ENCODE results near the gene TMEM220.

DNA sequence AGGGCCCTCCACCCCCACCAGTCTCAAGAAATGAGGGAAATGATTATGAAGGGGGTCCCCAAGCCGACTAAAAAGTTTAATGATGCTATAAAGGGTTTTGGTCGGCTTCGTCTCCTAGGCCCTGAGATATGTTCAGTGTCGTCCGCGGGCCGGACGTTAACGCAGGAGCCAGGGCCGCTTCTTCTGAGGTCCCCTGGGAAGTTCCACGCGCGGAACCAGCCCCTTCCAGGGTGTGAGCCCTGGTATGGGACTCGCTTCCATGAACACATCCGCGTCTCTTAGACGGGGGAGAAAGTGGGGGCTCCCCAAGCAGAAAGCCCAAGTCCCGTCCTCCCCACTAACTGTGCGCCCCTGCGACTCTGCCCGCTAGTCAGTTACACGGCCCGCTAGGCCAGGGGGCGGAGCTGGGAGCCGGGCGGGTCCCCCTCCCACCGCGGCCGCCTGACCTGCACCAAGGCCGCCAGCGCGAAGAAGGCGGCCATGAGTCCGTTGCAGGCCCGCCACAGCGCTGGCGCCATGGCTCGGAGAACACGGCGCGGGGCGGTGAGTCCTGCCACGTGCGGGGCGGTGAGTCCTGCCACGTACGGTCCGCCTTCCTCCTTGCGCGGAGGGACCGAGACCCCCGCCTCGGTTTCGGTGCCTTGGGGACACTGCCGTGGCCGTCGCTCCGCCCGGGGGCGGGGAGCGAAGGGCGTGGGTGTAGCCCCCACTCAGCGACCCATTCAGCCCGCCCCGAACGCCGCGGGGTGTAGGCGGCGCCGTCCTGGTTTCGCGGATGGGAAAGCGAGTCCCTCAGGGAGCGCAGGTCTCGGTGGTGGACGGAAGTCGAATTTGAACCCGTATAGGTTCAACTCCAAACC, at the start of gene TMEM220:
- no peak for TF ChIP-seq EZH2phosphoT487 (IDR thresholded peaks at IDR 0.05)
- TF ChIP-seq EZH2 (IDR thresholded peaks at IDR 0.05) = no peak
- TF ChIP-seq, protein P1, sequence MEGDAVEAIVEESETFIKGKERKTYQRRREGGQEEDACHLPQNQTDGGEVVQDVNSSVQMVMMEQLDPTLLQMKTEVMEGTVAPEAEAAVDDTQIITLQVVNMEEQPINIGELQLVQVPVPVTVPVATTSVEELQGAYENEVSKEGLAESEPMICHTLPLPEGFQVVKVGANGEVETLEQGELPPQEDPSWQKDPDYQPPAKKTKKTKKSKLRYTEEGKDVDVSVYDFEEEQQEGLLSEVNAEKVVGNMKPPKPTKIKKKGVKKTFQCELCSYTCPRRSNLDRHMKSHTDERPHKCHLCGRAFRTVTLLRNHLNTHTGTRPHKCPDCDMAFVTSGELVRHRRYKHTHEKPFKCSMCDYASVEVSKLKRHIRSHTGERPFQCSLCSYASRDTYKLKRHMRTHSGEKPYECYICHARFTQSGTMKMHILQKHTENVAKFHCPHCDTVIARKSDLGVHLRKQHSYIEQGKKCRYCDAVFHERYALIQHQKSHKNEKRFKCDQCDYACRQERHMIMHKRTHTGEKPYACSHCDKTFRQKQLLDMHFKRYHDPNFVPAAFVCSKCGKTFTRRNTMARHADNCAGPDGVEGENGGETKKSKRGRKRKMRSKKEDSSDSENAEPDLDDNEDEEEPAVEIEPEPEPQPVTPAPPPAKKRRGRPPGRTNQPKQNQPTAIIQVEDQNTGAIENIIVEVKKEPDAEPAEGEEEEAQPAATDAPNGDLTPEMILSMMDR (IDR thresholded peaks at IDR 0.05) = no peak
